Transverse colon (tissue), 4 donors: ENCODE results near the gene SPATA17. TPM values are rescaled to one million over a fixed set of nuclear protein-coding genes. Genes with fewer than 3 reads are reported as not detected.
A peak's percentile ranks its signal among the peaks of the same experiment; 100 is the strongest.

Experiments
- DNase-seq: peaks from one replicate; pipeline ENCODE4 v3.0.0-alpha.2; 2019
- H3K27ac ChIP-seq, 4 donors: fragments of 200-600 bp; sonication (generic); 2 replicates each; pipeline ENCODE4 v1.5.1; 2016 to 2018; ENCODE audit warnings: inconsistent platforms in 4 of 4
- H3K27me3 ChIP-seq: fragments of 200-600 bp; sonication (generic); 2 replicates; pipeline ENCODE4 v1.5.1; 2017; ENCODE audit warnings: inconsistent platforms
- H3K36me3 ChIP-seq, 4 donors: fragments of 200-600 bp; sonication (generic); 2 replicates each; pipeline ENCODE4 v1.5.1; 2017 to 2019; ENCODE audit warnings: inconsistent platforms in 4 of 4
- H3K4me1 ChIP-seq, 4 donors: fragments of 200-600 bp; sonication (generic); 2 replicates each; pipeline ENCODE4 v1.5.1; 2017 to 2020; ENCODE audit warnings: inconsistent platforms in 4 of 4
- H3K4me3 ChIP-seq, 4 donors: fragments of 200-600 bp; sonication (generic); 1 replicate in 1 of 4; 2 replicates in 3 of 4; pipeline versions ENCODE4 v1.5.1 to v1.6.1; 2017 to 2019; ENCODE audit warnings: inconsistent platforms in 4 of 4
- H3K9me3 ChIP-seq, 2 donors: fragments of 200-600 bp; sonication (generic); 2 replicates each; pipeline ENCODE4 v1.5.1; 2017 to 2019; ENCODE audit warnings: inconsistent platforms in 2 of 2
- CTCF ChIP-seq, 5 experiments: fragments of 200-600 bp in 3 of 5; fragments of 450-650 bp in 2 of 5; sonication (generic) in 3 of 5; IDR thresholded peaks; 1 replicate in 2 of 5; 2 replicates in 3 of 5; pipeline ENCODE4 v1.5.1; 2016 to 2017; ENCODE audit warnings: antibody characterized with exemption in 5 of 5, inconsistent platforms in 3 of 5, mild to moderate bottlenecking in 2 of 5, moderate library complexity in 1 of 5
- EP300 ChIP-seq: sonication (generic); formaldehyde crosslinking; IDR thresholded peaks from one replicate; pipeline ENCODE4 v1.6.1; 2017; ENCODE audit warnings: antibody characterized with exemption, low read depth
- POLR2A ChIP-seq: fragments of 450-650 bp; IDR thresholded peaks from one replicate; pipeline ENCODE4 v1.6.1; 2016; ENCODE audit warnings: antibody characterized with exemption, mild to moderate bottlenecking, moderate library complexity
- POLR2AphosphoS5 ChIP-seq, 3 donors: sonication (generic); formaldehyde crosslinking; IDR thresholded peaks; one replicate each; pipeline ENCODE4 v1.6.1; 2016; ENCODE audit warnings: antibody characterized with exemption in 3 of 3
- WGBS, 2 donors: methylation state at CpG; one replicate each; pipeline ENCODE4 v1.1.5; 2018; ENCODE audit warnings: low coverage in 1 of 2; 5-methylcytosine and 5-hydroxymethylcytosine counted together
- in situ Hi-C, 4 donors: fragments of 200-750 bp; cut with MboI; loops; one replicate each; pipeline versions ENCODE4 v1.15.0 to v1.15.1; 2017; ENCODE audit warnings: low sequenced_read_pairs in 3 of 4, low pct_ligation_motif_present in 1 of 4, low pct_unique_long_range_greater_than_20kb in 1 of 4
- intact Hi-C: fragments of 100-400 bp; cut with DNase I; formaldehyde crosslinking; loops from one replicate; pipeline ENCODE4 v1.15.1; 2023; ENCODE audit warnings: low total_unique reads
- total RNA-seq, 4 donors: library from RNA; depleted of rRNA; stranded (reverse); fragments of >200 nt; gene quantifications; one replicate each; pipeline ENCODE4 v1.1.0, GENCODE V29; 2016

Gene SPATA17
- total RNA-seq, 4 donors from 2014 or later = under 0.01 TPM; not detected in 2

GRCh38 chr1:217721692-217722091 lies 90.5 kb downstream of the SPATA17 start:
- in situ Hi-C loops (no loop called here), intact Hi-C loops (no loop called here)
- WGBS, 2 donors = 47% methylated on average over 1 of the region's 1 CpG; no CpG with 5 or more reads in 1 of the 2 donors
- no peak for TF ChIP-seq POLR2A
- no peak for TF ChIP-seq POLR2AphosphoS5 (IDR thresholded peaks at IDR 0.05)
- no peak for TF ChIP-seq CTCF (IDR thresholded peaks at IDR 0.05)
- no peak for TF ChIP-seq EP300
- DNase-seq = no peak
- H3K4me1 ChIP-seq = no peaks in the 10 kb centered on the region
- H3K9me3 ChIP-seq = no peaks in the 10 kb centered on the region
- H3K27ac ChIP-seq = no peak overlapping the region
- no peak overlapping the region for H3K4me3 ChIP-seq
- H3K36me3 ChIP-seq = no peaks in the 10 kb centered on the region
- no peaks in the 10 kb centered on the region for H3K27me3 ChIP-seq

GRCh38 chr1:217734973-217735372 lies 103.8 kb downstream of the SPATA17 start:
- TF ChIP-seq CTCF (IDR thresholded peaks at IDR 0.05) = no peak
- no peak for TF ChIP-seq POLR2AphosphoS5 (IDR thresholded peaks at IDR 0.05)
- TF ChIP-seq EP300 = no peak
- TF ChIP-seq POLR2A = no peak
- no peaks in the 10 kb centered on the region for H3K4me1 ChIP-seq
- H3K27me3 ChIP-seq = no peaks in the 10 kb centered on the region
- in situ Hi-C loops (no loop called here), intact Hi-C loops (no loop called here)
- H3K4me3 ChIP-seq = no peak overlapping the region
- no peaks in the 10 kb centered on the region for H3K36me3 ChIP-seq
- DNase-seq = no peak
- H3K9me3 ChIP-seq = no peaks in the 10 kb centered on the region
- H3K27ac ChIP-seq = no peak overlapping the region
- WGBS, 2 donors = 69 to 71% methylated on average over 1 to 3 of the region's 3 CpGs

- intact Hi-C loops = no loop called here
- no peak for DNase-seq
- WGBS, 2 donors = 76 to 77% methylated on average over 2 of the region's 2 CpGs
Measured at GRCh38 chr1:217747156-217747769, 116.1 kb downstream of the SPATA17 start.

GRCh38 chr1:217769768-217770167 lies 138.6 kb downstream of the SPATA17 start:
- intact Hi-C loops = no loop called here
- TF ChIP-seq POLR2A (no peak), POLR2AphosphoS5 (IDR thresholded peaks at IDR 0.05) (no peak), CTCF (IDR thresholded peaks at IDR 0.05) (no peak), EP300 (no peak)
- Histone ChIP-seq H3K4me1 (no peaks in the 10 kb centered on the region), H3K27me3 (no peaks in the 10 kb centered on the region), H3K27ac (no peak overlapping the region), H3K9me3 (no peaks in the 10 kb centered on the region), H3K36me3 (no peaks in the 10 kb centered on the region), H3K4me3 (no peak overlapping the region)
- no peak for DNase-seq
- in situ Hi-C loops = no loop called here

More at GRCh38 chr1:217747156-217747769, 116.1 kb downstream of the SPATA17 start:
- H3K4me3 ChIP-seq = no peak overlapping the region
- no peaks in the 10 kb centered on the region for H3K27me3 ChIP-seq
- H3K36me3 ChIP-seq = no peaks in the 10 kb centered on the region
- no peaks in the 10 kb centered on the region for H3K4me1 ChIP-seq
- TF ChIP-seq EP300 (no peak), POLR2A (no peak), CTCF (IDR thresholded peaks at IDR 0.05) (peak; percentile 40 to 58 (median 43))
- H3K9me3 ChIP-seq = no peaks in the 10 kb centered on the region
- no peak overlapping the region for H3K27ac ChIP-seq
- in situ Hi-C loops = no loop called here
